Activated CD8-positive, alpha-beta memory T cell treated with anti-CD3 and anti-CD28 coated beads for 48 hours (primary cell): ENCODE data around the gene COX7B.
"Not testable (repeated sequence)": the region's sequence is repeated elsewhere in the genome, so short reads cannot be mapped to it uniquely, and the experiment has no call there.

ENCODE experiments used
- DNase-seq, 3 experiments: peaks; one replicate each; pipeline ENCODE4 v3.0.0-alpha.2; 2020; ENCODE audit warnings: low read depth in 2 of 3, low spot score in 2 of 3

The COX7B gene

GRCh38 chrX:77945031-77945430 lies 45.8 kb downstream of the COX7B start:
- DNase-seq = not testable (repeated sequence)

DNA sequence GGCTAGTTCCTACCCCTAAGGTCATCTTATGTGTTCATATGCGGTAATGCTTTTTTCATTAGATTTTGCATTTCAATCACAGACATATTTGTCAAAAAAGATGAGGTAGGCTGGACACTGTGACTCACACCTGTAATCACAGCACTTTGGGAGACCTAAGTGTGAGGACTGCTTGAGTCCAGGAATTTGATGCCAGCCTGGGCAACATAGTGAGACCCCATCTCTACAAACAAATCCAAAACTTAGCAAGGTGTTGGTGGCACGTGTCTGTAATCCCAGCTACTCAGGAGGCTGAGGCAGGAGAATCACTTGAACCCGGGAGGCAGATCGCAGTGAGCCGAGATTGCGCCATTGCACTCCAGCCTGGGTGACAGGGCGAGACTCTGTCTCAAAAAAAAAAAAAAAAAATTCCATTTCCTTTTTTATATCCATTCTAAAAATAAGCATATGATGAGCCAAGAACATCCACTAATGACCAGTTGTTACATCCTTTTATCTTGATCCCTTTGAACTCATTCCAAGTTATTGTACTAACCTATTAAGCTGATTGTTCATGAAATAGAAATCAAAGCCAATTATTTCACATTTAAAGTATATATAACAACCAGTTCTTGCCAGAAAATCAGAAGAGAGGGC lies 46.8 kb downstream of the COX7B start:
- no peak for DNase-seq

- DNase-seq = no peak
Observed at GRCh38 chrX:77946571-77946970, 47.3 kb downstream of the COX7B start.

DNA sequence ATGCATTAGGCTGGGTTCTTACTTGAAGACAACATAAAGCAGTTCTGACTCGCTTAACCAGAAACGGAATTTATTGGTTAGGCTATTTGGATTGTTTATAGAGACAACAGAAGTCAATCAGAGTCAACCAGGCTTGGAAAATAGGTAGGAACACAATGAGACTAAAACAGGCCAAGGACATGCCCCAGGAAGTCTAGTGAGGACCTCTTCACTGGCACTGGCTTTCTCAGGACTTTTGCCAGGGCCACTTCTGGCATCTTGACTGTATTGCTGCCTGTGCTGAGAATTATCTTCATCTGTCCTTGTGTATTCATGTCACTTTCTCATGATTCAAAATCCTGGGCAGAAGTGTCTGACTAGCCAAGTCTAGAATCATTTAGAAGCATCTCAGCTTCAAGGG lies 50.6 kb downstream of the COX7B start:
- DNase-seq = no peak

- no peak for DNase-seq
Observed at GRCh38 chrX:77952173-77952572, 52.9 kb downstream of the COX7B start.

DNA sequence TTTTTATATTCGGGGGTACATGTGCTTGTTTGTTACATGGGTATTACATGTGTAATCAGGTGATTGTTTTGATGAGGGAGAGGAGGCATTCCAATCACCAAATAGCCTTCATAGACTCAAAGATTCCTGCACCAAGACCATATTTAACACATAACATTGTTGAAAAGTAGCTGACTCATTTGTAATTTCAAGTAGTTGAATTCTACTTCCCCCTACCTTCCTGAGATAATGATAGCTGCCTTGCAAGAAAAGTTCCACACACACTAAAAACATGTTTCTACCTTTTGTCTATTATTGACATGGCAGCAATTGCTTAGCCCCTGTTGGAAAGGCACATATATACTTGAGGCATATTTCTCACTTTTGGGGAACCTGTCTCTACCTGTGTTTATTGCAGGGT lies 54.0 kb downstream of the COX7B start:
- no peak for DNase-seq

- no peak for DNase-seq
Observed at GRCh38 chrX:77953708-77954107, 54.4 kb downstream of the COX7B start.
